ENCODE results near the gene PHEX.

Gene PHEX

DNA sequence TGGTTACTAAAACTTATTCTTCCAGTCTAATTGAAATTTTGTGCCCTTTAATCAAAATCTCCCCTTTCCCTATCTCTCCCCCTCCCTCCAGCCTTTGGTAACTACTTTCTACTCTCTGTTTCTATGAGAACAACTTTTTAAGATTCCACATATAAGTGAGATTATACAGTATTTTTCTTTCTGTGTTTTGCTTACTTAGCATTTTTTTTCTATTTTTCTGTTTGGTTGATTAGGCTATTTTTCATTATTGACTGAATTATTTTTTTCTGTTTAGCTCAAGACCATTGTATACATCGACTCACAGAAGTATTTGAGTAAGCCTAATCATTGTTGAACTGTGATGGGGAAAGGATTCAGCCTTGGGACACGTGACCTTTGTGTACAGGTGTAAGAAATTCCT, 116.4 kb downstream of the PHEX start:
- no peak for DNase-seq (ENCODE audit: low read depth, low spot score)

GRCh38 chrX:22150371-22150770, 118.2 kb downstream of the PHEX start:
- no peak for DNase-seq (ENCODE audit: low read depth, low spot score)

DNA sequence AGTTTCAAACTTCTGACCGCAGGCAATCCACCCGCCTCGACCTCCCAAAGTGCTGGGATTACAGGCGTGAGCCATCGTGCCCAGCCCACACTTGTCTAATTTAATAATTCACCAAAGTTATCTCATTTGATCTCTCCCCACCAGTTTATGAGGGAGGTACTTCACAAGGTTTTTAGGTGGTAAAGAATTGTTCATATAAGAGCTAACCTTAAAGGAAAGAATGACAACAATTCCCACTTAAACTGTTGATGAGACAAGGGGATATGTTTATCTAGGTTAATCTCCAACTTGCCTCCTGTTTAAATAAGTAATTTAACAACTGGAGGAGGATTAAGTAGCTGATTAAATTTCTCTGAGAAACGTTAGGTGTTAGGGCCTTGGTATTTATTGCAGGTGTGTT, 123.0 kb downstream of the PHEX start:
- no peak for DNase-seq (ENCODE audit: low read depth, low spot score)

DNA sequence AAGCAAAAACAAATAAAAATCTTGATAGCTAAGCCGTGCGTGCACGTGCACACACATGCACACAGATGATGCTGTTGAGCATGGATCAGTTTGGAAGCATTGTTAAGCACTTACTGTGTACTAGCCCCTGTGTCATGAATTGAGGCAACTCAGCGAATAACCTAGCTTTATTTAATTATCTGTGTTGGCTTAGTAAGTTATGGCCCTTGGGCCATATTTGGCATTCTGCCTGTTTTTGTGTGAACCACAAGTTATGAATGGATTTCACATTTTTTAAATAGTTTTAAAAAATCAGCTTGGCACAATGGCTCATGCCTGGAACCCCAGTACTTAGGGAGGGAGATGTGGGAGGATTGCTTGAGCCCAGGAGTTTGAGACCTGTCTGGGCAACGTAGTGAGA, 126.9 kb downstream of the PHEX start:
- DNase-seq (ENCODE audit: low read depth, low spot score) = no peak

DNA sequence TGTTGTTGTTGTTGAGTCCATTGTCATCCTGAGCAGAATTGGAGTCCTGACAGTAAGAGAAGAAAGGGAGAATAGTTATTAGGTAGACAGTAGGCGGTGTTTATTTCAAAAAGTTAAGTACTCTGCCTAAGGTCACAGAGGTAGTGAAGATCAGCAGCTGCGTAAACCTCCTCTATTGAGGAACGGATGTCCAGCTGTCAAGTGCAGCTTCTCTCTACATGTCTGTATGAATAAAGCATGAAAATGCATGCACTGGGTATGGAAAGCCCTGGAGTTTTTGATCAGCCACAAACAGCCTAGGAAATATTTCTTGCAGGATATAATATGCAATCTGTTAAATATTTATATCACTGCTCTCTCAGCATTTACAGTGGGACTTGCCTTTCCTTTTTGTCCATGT, 131.2 kb downstream of the PHEX start:
- no peak for DNase-seq (ENCODE audit: low read depth, low spot score)

DNA sequence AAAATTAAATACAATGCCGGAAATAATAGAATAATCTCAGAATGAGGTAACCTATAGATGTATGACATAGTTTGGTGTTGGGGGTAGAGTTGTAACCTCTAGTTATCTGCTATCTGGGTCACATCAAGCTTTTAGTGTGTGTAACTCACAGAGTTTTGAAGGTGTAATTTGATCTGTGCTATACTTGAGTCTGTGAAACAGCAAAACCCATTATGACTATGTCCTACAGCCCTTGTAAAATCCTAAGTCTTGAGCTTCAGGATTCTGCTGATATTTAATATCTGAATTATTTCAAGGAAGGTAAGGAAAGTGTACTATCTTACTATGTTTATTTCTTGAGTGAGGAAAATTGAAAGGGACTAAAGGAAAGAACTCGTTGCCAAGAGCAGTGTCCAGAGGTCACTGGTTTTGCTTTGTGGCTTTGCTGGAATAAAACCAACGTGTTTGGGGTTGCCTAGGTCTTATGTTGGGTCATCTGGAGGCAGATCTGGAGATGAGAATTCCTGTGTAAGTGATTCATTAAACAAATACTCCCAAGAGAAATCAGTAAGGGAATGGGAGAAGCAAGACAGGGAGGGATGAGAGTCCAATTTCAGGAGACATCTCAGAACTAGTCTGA, 132.8 kb downstream of the PHEX start:
- no peak for DNase-seq (ENCODE audit: low read depth, low spot score)

DNA sequence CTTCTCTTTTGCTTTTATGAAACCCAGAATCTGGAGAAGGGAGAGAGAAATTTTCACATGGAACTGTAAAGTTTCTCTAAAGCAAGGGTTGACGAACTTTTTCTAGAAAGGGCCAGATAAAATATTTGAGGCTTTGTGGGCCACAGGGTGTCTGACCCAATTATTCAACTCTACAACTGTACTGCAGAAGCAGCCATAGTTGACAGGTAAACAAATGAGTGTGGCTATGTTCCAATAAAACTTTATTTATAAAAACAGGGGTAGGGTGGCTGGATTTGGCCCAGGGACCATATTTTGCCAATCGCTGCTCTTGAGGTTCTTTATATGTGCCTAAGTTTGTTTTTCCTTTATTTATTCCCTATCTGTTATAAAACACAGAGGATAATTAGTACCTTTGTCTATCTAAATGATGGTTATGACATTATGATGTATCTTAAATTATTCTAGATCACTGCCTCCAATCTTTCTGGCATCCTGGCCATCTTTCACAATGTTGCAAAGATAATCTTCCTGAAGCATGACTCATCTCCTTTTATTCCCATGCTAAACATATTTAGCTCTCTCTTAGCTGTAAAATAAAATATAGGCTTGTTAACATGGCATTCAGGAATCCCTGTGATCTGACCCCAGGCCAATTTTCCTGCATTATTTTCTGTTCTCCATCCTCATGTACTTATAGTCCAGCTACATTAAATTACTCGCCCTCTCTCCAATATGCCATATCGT, 133.8 kb downstream of the PHEX start:
- no peak for DNase-seq (ENCODE audit: low read depth, low spot score)

- DNase-seq (ENCODE audit: low read depth, low spot score) = no peak
Measured at GRCh38 chrX:22171287-22172060, 139.3 kb downstream of the PHEX start.

GRCh38 chrX:22173966-22174365, 141.8 kb downstream of the PHEX start:
- no peak for DNase-seq (ENCODE audit: low read depth, low spot score)

GRCh38 chrX:22177950-22178515, 145.9 kb downstream of the PHEX start:
- no peak for DNase-seq (ENCODE audit: low read depth, low spot score)

DNA sequence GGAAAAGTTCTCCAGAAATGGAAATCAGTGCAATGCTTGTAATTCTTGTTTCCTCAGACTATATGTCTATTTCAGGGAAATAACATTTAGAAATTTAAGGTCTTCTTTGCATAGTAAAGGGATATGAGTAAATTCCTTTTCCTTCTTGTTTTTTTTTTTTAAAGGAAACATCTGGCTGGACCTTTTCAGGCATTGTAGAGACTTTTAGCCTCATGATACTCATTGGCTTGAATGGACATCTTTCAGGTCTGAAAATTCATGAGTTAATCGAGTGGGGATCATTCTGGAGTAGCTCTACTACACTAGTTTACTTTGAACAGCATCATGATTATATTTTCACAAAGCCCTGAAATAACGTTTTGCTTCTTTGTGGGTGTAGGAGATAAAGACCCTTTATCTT, 152.0 kb downstream of the PHEX start:
- no peak for DNase-seq (ENCODE audit: low read depth, low spot score)

GRCh38 chrX:22186165-22186564, 154.0 kb downstream of the PHEX start:
- no peak for DNase-seq (ENCODE audit: low read depth, low spot score)

- DNase-seq (ENCODE audit: low read depth, low spot score) = no peak
Measured at GRCh38 chrX:22192419-22193060, 160.4 kb downstream of the PHEX start.

- no peak for DNase-seq (ENCODE audit: low read depth, low spot score)
Measured at GRCh38 chrX:22193851-22194659, 161.9 kb downstream of the PHEX start.

GRCh38 chrX:22194660-22194945, 162.5 kb downstream of the PHEX start:
- DNase-seq (ENCODE audit: low read depth, low spot score) = no peak

DNA sequence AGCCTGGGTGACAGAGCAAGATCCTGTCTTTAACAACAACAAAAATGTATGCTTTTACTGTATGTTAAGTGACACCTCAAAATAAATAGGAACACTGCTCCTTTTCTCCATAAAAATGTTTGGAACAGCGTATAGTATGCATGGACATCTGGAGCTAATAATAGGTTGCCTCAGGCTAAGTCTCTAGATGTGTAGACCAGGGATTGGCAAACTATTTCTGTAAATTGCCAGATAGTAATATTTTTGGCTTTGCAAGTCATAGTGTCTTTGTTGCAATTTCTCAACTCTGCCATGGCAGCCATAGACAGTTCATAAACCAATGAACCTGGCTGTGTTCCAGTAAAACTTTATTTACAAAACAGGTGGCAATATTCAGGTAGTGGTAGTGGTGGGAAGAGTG, 164.0 kb downstream of the PHEX start:
- no peak for DNase-seq (ENCODE audit: low read depth, low spot score)

GRCh38 chrX:22202251-22202650, 170.1 kb downstream of the PHEX start:
- DNase-seq (ENCODE audit: low read depth, low spot score) = no peak

GRCh38 chrX:22203186-22203585, 171.1 kb downstream of the PHEX start:
- no peak for DNase-seq (ENCODE audit: low read depth, low spot score)

DNA sequence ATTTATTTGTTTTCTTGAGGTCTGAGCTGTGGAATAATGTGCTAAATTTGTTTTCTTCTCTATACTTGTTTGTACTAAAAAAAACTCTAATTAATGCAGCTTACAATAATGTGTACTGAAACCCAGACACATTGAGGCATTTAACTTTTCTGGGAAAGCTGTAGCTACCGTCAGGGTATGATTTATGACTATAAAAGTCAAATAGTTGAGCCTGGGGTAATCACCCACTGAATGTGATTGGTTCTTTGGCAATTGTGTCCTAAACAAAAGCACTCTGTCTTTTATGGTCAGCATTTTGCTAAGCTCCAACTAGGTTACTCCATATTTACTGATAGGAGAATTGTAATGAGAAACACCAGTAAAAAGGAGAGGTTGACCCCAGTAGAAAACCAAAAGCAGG, 174.7 kb downstream of the PHEX start:
- DNase-seq (ENCODE audit: low read depth, low spot score) = no peak

- DNase-seq (ENCODE audit: low read depth, low spot score) = no peak
Measured at GRCh38 chrX:22220941-22221340, 188.8 kb downstream of the PHEX start.

DNA sequence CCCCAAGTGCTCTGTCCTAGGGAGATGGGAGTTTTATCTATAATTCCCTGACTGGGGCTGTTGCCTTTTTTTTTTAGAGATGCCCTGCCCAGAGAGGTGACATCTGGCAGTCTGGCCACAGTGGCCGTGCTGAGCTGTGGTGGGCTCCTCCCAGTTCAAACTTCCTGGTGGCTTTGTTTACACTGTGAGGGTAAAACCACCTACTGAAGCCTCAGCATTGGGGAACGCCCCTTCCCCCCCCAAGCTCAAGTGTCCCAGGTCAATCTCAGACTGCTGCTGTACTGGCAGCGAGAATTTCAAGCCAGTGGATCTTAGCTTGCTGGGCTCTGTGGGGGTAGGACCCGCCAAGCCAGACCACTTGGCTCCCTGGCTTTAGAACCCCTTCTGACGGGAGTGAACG, 202.3 kb downstream of the PHEX start:
- DNase-seq (ENCODE audit: low read depth, low spot score) = no peak

All from activated naive CD8-positive, alpha-beta T cell treated with anti-CD3 and anti-CD28 coated beads, Interleukin-2, amount 50 U/mL, for 16 hours (primary cell).